ENCODE results near the gene MED13L. TPM values are rescaled to one million over a fixed set of nuclear protein-coding genes. Genes with fewer than 3 reads are reported as not detected.

MED13L gene
- total and polyA plus RNA-seq, 2 of the 8 experiments (the other 6 are each of a cell fraction or from before 2014, with no cell fraction given): 15.9 to 51.7 TPM

DNA sequence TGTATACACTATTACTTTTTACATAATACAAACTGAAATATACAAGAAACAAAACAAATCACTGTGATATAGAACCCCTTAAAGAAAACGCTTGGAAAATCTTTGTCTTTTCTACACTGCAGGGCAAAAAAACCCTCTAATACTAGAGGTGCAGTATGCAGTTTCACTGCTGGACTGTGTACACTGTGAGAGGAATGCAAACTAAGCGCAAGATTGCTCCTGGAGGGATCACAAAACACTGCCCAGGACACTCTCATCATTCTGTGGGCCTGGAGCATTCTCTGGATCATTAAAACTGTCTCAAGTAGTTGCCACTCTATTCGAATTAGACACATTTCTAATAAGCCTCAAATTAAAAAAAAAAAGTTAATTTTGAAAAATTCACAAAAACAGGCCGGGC lies 217.6 kb downstream of the MED13L start (continued):
- TF ChIP-seq HDAC6 (IDR thresholded peaks at IDR 0.05; ENCODE audit: low read depth, low read length) (no peak), SIX5 (IDR thresholded peaks at IDR 0.05; ENCODE audit: low read depth, low read length) (no peak), TEAD4 (IDR thresholded peaks at IDR 0.05; ENCODE audit: low read depth, low read length) (no peak), EP300 (IDR thresholded peaks at IDR 0.05; ENCODE audit: borderline replicate concordance in 1 of 2, low read depth in 2 of 2, low read length in 2 of 2) (no peak), GABPA (IDR thresholded peaks at IDR 0.05; ENCODE audit: borderline replicate concordance, insufficient read depth, low read length) (no peak), POLR2AphosphoS5 (IDR thresholded peaks at IDR 0.05; ENCODE audit: low read depth, low read length) (no peak), ATF3 (IDR thresholded peaks at IDR 0.05; ENCODE audit: insufficient read depth, low read depth, low read length) (no peak), CHD7 (IDR thresholded peaks at IDR 0.05; ENCODE audit: insufficient replicate concordance, low read length) (no peak), SUZ12 (IDR thresholded peaks at IDR 0.05; ENCODE audit: low read length) (no peak)
